Activated CD4-positive, CD25-positive, alpha-beta regulatory T cell treated with anti-CD3 and anti-CD28 coated beads, Interleukin-2, amount 50 U/mL, for 16 hours (primary cell): ENCODE data around the gene EXOSC3.

Source experiments
- DNase-seq: peaks from one replicate; pipeline ENCODE4 v3.0.0-alpha.2; 2020; ENCODE audit warnings: low read depth, low spot score

The EXOSC3 gene

GRCh38 chr9:37732086-37732741, 52.6 kb downstream of the EXOSC3 start:
- no peak for DNase-seq

- DNase-seq = no peak
These were observed 54.0 kb downstream of the EXOSC3 start for GRCh38 chr9:37730839-37731238.

- no peak for DNase-seq
These were observed 54.6 kb downstream of the EXOSC3 start for GRCh38 chr9:37730256-37730655.
